HG02981 (cell line): ENCODE results near the gene THSD7A.
A peak's percentile ranks its signal among the peaks of the same experiment; 100 is the strongest.

Experiments
- ATAC-seq: cut with Tn5 transposase; IDR thresholded peaks from one replicate; pipeline ENCODE4 v1.9.1; 2021; ENCODE audit warnings: mild to moderate bottlenecking, moderate library complexity; ENCODE audit not compliant: unreplicated experiment

Gene THSD7A

GRCh38 chr7:11343818-11344413 lies 488.1 kb downstream of the THSD7A start:
- ATAC-seq: peak; percentile 44

- no peak for ATAC-seq
These were observed 488.9 kb downstream of the THSD7A start for GRCh38 chr7:11343136-11343535.

DNA sequence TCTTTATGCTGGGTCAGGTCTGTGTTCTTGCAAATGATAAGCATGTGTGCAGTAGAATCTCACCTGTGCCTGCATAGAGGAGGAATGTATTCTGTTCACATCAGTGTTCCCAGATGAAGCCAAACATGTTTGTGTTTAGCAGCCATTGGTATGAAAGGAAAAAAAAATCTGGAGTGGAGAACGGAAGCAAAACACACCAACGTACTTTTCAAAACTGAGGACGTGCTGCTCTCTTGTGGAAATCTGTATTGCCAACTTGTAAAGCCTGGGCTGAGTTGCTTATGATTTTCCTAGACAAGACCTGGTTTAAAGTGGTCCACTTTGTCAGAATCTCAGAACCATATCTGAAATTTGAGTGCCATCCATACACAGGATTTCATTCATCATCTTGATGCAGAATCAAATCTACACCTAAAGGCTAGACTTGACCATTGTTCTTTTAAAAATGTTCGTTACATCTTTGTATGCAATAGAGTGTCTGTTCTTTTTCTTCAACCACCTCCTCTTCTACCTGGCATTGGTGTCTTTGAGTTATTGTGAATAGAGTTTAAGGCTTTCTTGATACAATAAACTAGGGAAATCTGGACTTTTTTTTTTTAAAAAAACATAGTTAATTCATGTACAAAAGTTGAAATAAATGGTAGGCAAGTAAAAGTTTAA lies 490.6 kb downstream of the THSD7A start:
- no peak for ATAC-seq

DNA sequence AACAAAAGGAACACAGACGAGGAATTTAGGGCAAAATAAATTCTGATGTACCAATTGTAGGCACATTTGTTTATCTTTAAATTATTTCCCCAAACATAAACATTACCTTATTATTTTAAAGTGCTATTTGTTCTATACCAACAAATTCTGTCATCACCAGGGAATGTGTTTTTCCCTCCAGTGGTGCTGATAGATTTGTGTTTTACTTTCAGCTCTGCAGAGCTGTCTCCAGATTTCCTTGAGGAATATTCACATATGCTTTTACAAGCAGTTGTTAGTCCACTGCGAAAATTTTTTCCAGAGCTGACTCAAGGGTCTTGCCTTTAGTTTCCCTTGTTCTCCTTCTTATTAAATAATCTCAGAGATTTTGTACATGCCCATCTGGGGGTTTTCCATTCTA lies 495.6 kb downstream of the THSD7A start:
- no peak for ATAC-seq

GRCh38 chr7:11335947-11336346 lies 496.1 kb downstream of the THSD7A start:
- no peak for ATAC-seq

DNA sequence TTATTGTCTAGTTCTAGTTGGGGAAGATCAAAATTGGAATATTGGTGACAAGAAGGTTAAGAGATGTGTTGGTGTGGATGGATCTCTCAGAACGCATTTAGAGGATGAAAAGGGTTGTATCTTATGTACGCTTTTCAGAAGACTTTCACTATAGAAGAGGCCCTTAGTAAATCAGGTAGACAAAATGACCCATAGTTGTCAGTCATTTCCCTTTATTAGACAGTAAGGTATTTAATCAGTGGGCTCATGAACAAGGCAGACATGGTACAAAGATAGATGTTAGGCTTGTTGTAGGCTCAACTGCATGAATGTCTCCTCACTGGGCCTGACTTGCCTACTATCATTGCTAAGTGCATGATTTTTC lies 499.2 kb downstream of the THSD7A start:
- peak; percentile 55 for ATAC-seq

DNA sequence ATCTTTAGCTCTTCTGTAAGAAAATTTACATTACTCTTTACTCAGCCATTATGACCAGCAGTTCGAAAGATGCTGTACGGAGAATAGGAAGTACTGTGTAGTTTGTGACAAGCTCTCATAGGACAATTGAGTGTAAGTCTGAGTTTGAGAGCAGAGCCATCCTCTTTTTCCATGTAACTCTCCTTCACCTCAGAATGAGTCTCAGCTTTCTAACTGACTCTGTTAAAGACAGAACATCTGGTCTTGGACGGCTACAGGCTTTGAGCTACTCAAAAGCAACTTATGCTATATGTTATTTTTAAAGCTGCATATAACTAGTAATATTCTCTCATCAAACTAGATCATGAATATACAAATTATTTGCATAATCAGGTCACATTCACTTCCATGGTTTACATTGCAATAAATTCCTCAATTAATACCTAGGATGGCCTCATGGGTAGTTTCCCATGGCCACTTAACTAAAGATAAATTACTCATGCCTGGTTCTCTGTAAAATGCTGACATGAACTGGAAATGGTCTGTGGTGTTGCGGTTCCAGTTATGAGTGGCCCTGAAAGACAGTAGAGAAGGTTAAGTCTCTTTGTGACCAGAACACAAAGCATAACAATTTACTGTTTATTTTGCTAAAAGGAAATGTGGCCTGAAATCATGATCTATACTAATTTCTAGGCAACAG lies 499.7 kb downstream of the THSD7A start:
- ATAC-seq: peak; percentile 91

DNA sequence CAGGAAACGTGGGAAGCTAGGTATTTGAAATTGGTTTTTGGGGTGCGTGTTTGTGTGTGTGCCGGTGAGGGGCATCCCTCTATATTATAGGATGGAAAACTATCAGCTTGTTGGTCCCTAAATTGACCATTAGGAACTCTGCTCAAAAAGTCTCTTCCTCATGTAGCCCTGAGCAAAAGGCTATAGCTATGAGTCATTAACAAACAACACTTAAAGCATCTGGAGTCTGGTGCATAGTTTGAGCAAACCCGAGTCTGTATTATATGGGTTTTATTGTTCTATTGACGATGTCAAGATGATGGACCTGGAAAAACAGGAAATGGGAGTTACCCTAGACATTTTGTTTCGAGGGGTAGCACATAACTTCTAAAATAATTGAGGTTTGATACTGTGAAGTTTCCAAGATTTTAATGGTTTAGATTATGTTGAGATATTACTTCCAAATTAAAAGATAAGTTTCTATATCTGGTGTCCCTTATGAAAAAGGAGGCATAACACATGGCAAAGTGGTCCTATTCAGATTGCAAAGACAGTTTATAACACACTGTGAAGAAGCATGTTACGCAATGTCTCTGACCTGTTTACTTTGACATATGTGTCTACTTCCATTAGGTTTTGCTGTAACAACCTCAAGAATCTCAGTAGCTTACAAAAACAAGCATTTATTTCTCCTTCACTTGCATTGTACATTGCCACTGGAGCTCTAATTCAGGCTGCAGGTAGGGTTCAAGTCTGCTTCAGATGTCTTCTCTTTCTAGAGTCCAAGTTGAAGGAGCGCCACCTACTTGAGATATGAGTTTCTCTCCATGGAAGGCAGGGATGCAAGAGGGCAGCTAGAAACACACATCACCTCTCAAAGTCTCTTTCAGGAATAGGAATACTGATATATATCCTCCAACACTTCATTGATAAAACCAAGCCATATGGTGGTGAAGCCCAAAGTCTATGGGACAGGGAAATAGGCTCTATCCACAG lies 500.6 kb downstream of the THSD7A start:
- no peak for ATAC-seq

DNA sequence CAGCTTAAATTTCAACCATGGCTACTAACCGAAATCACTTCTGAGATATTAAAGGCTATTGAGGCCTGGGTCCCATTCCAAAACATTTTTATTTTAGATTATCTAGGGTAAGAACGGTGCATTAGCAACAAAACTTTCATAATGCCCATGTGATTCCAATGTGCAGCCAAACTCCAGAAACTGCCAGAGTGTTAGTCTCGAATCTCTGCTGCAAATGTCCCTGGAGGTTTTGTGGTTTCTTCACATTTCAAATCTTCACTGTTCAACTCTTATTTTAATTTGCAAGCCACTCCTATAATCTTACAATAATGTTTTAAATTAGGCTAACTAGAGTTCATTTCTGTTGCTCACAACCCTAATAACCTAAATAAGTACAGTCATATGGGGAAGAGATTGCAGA lies 501.3 kb downstream of the THSD7A start:
- no peak for ATAC-seq

GRCh38 chr7:11330208-11330607 lies 501.8 kb downstream of the THSD7A start:
- no peak for ATAC-seq

DNA sequence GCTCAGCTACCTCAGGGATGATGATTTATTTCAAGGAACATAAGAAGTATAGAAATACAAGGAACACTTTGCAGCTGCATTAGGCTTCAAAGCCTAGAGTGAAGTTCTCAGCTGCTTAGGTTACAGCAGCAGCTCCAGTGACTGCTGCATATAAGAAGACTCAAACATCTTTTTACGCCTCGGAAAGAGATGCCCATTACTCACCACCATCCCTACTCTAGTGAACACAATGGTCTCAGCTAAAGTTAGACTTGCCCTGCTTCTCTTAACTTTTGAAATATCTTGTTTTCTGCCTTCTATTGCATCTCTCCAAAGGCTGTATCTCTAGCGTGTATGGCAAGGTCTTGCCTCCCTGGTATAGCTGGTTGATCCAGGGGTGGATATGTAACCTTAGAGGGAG lies 502.4 kb downstream of the THSD7A start:
- ATAC-seq: no peak

GRCh38 chr7:11328309-11328708 lies 503.7 kb downstream of the THSD7A start:
- no peak for ATAC-seq

DNA sequence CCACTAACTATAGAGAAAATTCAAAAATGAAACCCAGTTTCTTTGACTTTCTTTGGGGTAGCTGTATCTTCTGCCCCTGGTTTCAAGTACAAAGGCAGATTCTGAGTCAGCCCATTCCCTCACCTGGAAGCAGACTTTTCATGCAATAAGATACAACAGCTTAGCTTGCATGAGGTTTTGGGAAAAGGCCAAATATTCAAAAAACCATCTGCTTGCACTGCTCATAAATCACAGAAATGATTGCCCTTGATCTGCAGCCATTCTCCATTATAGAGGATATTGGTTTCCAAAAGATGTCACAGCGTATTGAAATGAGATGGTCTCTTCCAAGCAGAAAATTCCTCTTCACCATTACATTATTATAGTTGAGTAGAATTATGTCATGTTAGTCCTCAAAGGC lies 504.4 kb downstream of the THSD7A start:
- no peak for ATAC-seq
